GM12878 (cell line): Measurements from ENCODE around the gene SMOC1. TPM values are rescaled to one million over a fixed set of nuclear protein-coding genes. Genes with fewer than 3 reads are reported as not detected.

Experiments used
- ATAC-seq: fragments of 200-7000 bp; cut with Tn5 transposase; 3 replicates; pipeline ENCODE4 v1.9.1; 2020; ENCODE audit warnings: mild to moderate bottlenecking, moderate library complexity
- BruUV-seq: library from RNA; stranded (reverse); fragments of 400-500 nt; replicated peaks from 2 replicates; lab custom pipeline; 2021; lab: Mats Ljungman, UMichigan
- CTCF ChIA-PET: fragments of 300-600 bp; sonication (Branson Sonifier 250); formaldehyde crosslinking; extraction: SDS; loops from one replicate; lab custom pipeline; 2021; ENCODE audit warnings: inconsistent platforms; lab: Yijun Ruan, JAX
- POLR2A ChIA-PET: fragments of 350-600 bp; formaldehyde crosslinking; extraction: SDS; loops from one replicate; lab custom pipeline; 2021; ENCODE audit warnings: inconsistent platforms; lab: Charles Lee
- RAD21 ChIA-PET: fragments of 300-600 bp; sonication (Branson Sonifier 250); formaldehyde crosslinking; loops from one replicate; lab custom pipeline; 2023; ENCODE audit warnings: antibody characterized with exemption; ENCODE audit not compliant: unreplicated experiment; lab: Charles Lee
- SMC1A ChIA-PET: fragments of 300-600 bp; sonication (Branson Sonifier 250); formaldehyde crosslinking; loops from one replicate; lab custom pipeline; 2023; ENCODE audit not compliant: unreplicated experiment, uncharacterized antibody; lab: Charles Lee
- DNase-seq: peaks from one replicate; pipeline ENCODE4 v3.0.0-alpha.2; 2011; ENCODE audit warnings: low read depth, low spot score
- FAIRE-seq: peaks from 3 replicates; lab custom pipeline; 2011; peaks lifted over from hg19 to GRCh38; lab: Jason Lieb, UNC
- H2AFZ ChIP-seq: 2 replicates; pipeline ENCODE4 v1.6.0; 2011; ENCODE audit warnings: low read depth, low read length, control low read depth; ENCODE audit not compliant: control insufficient read depth
- H3K27ac ChIP-seq: 2 replicates; pipeline ENCODE4 v1.5.1; 2011; ENCODE audit warnings: control low read depth; ENCODE audit not compliant: control insufficient read depth, insufficient read depth
- H3K27me3 ChIP-seq, 2 experiments: replicated peaks in 1 of 2; 2 replicates each; pipeline versions ENCODE4 v1.6.0 to v1.6.1; 2011; ENCODE audit warnings: low read length in 1 of 2; ENCODE audit not compliant: control insufficient read depth in 2 of 2, insufficient read depth in 2 of 2
- H3K36me3 ChIP-seq, 2 experiments: 2 replicates each; pipeline ENCODE4 v1.5.1; 2011; ENCODE audit warnings: low read length in 1 of 2; ENCODE audit not compliant: control insufficient read depth in 2 of 2, insufficient read depth in 2 of 2
- H3K4me1 ChIP-seq: 2 replicates; pipeline ENCODE4 v1.6.1; 2011; ENCODE audit warnings: mild to moderate bottlenecking, low read length, moderate library complexity, mixed read lengths; ENCODE audit not compliant: control insufficient read depth, insufficient read depth
- H3K4me2 ChIP-seq: 2 replicates; pipeline ENCODE4 v1.6.0; 2011; ENCODE audit warnings: control low read depth; ENCODE audit not compliant: control insufficient read depth, insufficient read depth
- H3K4me3 ChIP-seq: fragments of 200-600 bp; sonication (generic); 2 replicates; pipeline ENCODE4 v1.5.1; 2016
- H3K79me2 ChIP-seq: 2 replicates; pipeline ENCODE4 v1.6.0; 2011; ENCODE audit warnings: low read length; ENCODE audit not compliant: control insufficient read depth, insufficient read depth
- H3K9ac ChIP-seq: 2 replicates; pipeline ENCODE4 v1.8.0; 2011; ENCODE audit warnings: low read length, control low read depth, mixed read lengths; ENCODE audit not compliant: control insufficient read depth, insufficient read depth
- H3K9me3 ChIP-seq: replicated peaks from 3 replicates; pipeline ENCODE4 v1.5.1; 2011; ENCODE audit warnings: mild to moderate bottlenecking, low read length; ENCODE audit not compliant: control insufficient read depth, insufficient read depth
- H4K20me1 ChIP-seq: 2 replicates; pipeline ENCODE4 v1.6.0; 2011; ENCODE audit not compliant: control insufficient read depth, insufficient read depth
- EGR1 ChIP-seq, 2 experiments: IDR thresholded peaks; 1 replicate in 1 of 2; 2 replicates in 1 of 2; pipeline ENCODE4 v1.6.1; 2011 to 2012; ENCODE audit warnings: low read depth in 2 of 2, low read length in 2 of 2, borderline replicate concordance in 1 of 2, mild to moderate bottlenecking in 1 of 2, moderate library complexity in 1 of 2
- IKZF1 ChIP-seq: fragments of 450-650 bp; conservative IDR thresholded peaks from 2 replicates; pipeline ENCODE4 v1.6.1; 2017; ENCODE audit warnings: antibody characterized with exemption, mild to moderate bottlenecking
- RB1 ChIP-seq: fragments of 450-650 bp; formaldehyde crosslinking; IDR thresholded peaks from 2 replicates; pipeline ENCODE4 v1.6.1; 2017; ENCODE audit warnings: mild to moderate bottlenecking, borderline replicate concordance
- RCOR1 ChIP-seq: conservative IDR thresholded peaks from 2 replicates; pipeline ENCODE4 v1.6.1; 2012; ENCODE audit warnings: low read depth, low read length, improper control_type of control experiment
- SMAD5 ChIP-seq: IDR thresholded peaks from 2 replicates; pipeline ENCODE4 v1.6.1; 2016; ENCODE audit warnings: antibody characterized with exemption, low read depth
- ZBTB40 ChIP-seq: fragments of 450-650 bp; IDR thresholded peaks from 2 replicates; pipeline ENCODE4 v1.6.1; 2016; ENCODE audit warnings: mild to moderate bottlenecking, moderate library complexity, borderline replicate concordance
- WGBS: methylation state at CpG from one replicate; pipeline ENCODE4 v1.1.6; 2016; ENCODE audit warnings: low lambda C conversion rate; ENCODE audit not compliant: insufficient replicate concordance, insufficient coverage; ENCODE audit errors: missing lambda C conversion rate; 5-methylcytosine and 5-hydroxymethylcytosine counted together
- in situ Hi-C: fragments of 300-500 bp; cut with MboI; formaldehyde crosslinking; loops from 9 replicates; pipeline ENCODE4 v1.14.3; 2018; ENCODE audit warnings: mixed read lengths
- intact Hi-C: fragments of 100-400 bp; cut with micrococcal nuclease; formaldehyde crosslinking; loops from one replicate; pipeline ENCODE4 v1.14.2; 2022; ENCODE audit not compliant: unreplicated experiment
- polyA plus RNA-seq, 11 experiments: library from polyadenylated mRNA; depleted of rRNA in 4 of 11; unstranded in 6 of 11; stranded (reverse) in 5 of 11; fragments of >200 nt; fragmentation: Nextera tagmentation in 4 of 11; fragmentation: Illumina TruSeq in 1 of 11; extraction: Ambion mirVana in 4 of 11; extraction: Trizol in 1 of 11; gene quantifications; 1 replicate in 1 of 11; 2 replicates in 10 of 11; pipeline versions ENCODE4 v1.2.1 to v1.2.3, GENCODE V29; 2011 to 2016; ENCODE audit warnings: inconsistent platforms in 2 of 11, missing spikeins in 2 of 11, low read depth in 1 of 11
- total RNA-seq, 4 experiments: library from RNA; depleted of rRNA in 3 of 4; stranded (reverse); fragments of >200 nt in 3 of 4; fragmentation: Illumina TruSeq in 1 of 4; extraction: Trizol in 1 of 4; gene quantifications; 2 replicates each; pipeline versions ENCODE4 v1.2.1 to v1.2.3, GENCODE V29; 2013 to 2021

Gene SMOC1
- total and polyA plus RNA-seq, 10 of the 15 experiments (the other 5 are each of a cell fraction or from before 2014, with no cell fraction given) = 0.03 to 0.26 (median 0.14) TPM; not detected in 7

GRCh38 chr14:69848156-69848555 lies 31.1 kb upstream of the SMOC1 start:
- FAIRE-seq = no peak
- CTCF ChIA-PET = no interaction called here
- no peak for TF ChIP-seq ZBTB40
- TF ChIP-seq IKZF1 = no peak
- no peak for TF ChIP-seq SMAD5
- no peak for TF ChIP-seq EGR1 (IDR thresholded peaks at IDR 0.05; ENCODE audit: borderline replicate concordance in 1 of 2, low read depth in 2 of 2, low read length in 2 of 2)
- TF ChIP-seq RB1 = no peak
- TF ChIP-seq RCOR1 = no peak
- TF ChIP-seq, all 136 proteins: peak for 0
- Histone ChIP-seq H3K4me3 (no peak overlapping the region), H3K27ac (no peak overlapping the region), H3K4me1 (no peaks in the 10 kb centered on the region), H3K9ac (no peak overlapping the region), H3K27me3 (peaks cover 2% of the 10 kb centered on the region in 2 experiments; a peak in 2 of 4 replicates), H3K4me2 (no peak overlapping the region), H3K9me3 (no peaks in the 10 kb centered on the region), H2AFZ (no peak overlapping the region), H4K20me1 (no peaks in the 10 kb centered on the region), H3K36me3 (no peaks in the 10 kb centered on the region), H3K79me2 (no peaks in the 10 kb centered on the region)
- POLR2A ChIA-PET = no interaction called here
- WGBS = 32% methylated on average over 2 of the region's 2 CpGs
- DNase-seq (no peak), ATAC-seq (no peak)
- intact Hi-C loops = no loop called here
- SMC1A ChIA-PET = no interaction called here
- RAD21 ChIA-PET = no interaction called here
- no TSS peak for BruUV-seq
- in situ Hi-C loops = no loop called here
